Neuronal stem cell (in vitro differentiated cells): ENCODE measurements around the gene GPR162.
A peak's percentile ranks its signal among the peaks of the same experiment; 100 is the strongest.

ENCODE experiments used
- DNase-seq: peaks from one replicate; pipeline ENCODE4 v3.0.0-alpha.2; 2013; ENCODE audit warnings: low spot score
- H2AFZ ChIP-seq: one replicate; pipeline ENCODE4 v1.6.1; 2013; ENCODE audit warnings: mild to moderate bottlenecking, low read length, inconsistent platforms
- H2AK5ac ChIP-seq: 2 replicates; pipeline ENCODE4 v1.6.1; 2013; ENCODE audit warnings: low read depth, mild to moderate bottlenecking, inconsistent platforms, low read length, moderate library complexity, mixed read lengths
- H2BK120ac ChIP-seq: 2 replicates; pipeline ENCODE4 v1.6.1; 2013; ENCODE audit warnings: low read depth, mild to moderate bottlenecking, inconsistent platforms, low read length, moderate library complexity, mixed read lengths
- H2BK12ac ChIP-seq: one replicate; pipeline ENCODE4 v1.6.1; 2013; ENCODE audit warnings: low read length, inconsistent platforms
- H2BK15ac ChIP-seq: 2 replicates; pipeline ENCODE4 v1.6.1; 2013; ENCODE audit warnings: mild to moderate bottlenecking, low read length, inconsistent platforms, mixed read lengths
- H2BK5ac ChIP-seq: one replicate; pipeline ENCODE4 v1.6.1; 2013; ENCODE audit warnings: inconsistent platforms, mild to moderate bottlenecking, low read length, moderate library complexity
- H3K14ac ChIP-seq: one replicate; pipeline ENCODE4 v1.6.1; 2013; ENCODE audit warnings: low read length, inconsistent platforms
- H3K18ac ChIP-seq: 2 replicates; pipeline ENCODE4 v1.6.1; 2013; ENCODE audit warnings: low read length, inconsistent platforms
- H3K23ac ChIP-seq: 2 replicates; pipeline ENCODE4 v1.6.1; 2013; ENCODE audit warnings: low read depth, mild to moderate bottlenecking, mixed read lengths, low read length, inconsistent platforms; ENCODE audit not compliant: poor library complexity
- H3K27ac ChIP-seq: replicated peaks from 3 replicates; pipeline ENCODE4 v1.5.1; 2013; ENCODE audit warnings: low read length, inconsistent platforms
- H3K27me3 ChIP-seq, 3 experiments: 2 replicates each; pipeline ENCODE4 v1.6.1; 2013; ENCODE audit warnings: low read length in 3 of 3, mild to moderate bottlenecking in 2 of 3, inconsistent platforms in 1 of 3, low read depth in 1 of 3, mixed read lengths in 1 of 3, moderate library complexity in 1 of 3; ENCODE audit not compliant: control insufficient read depth in 3 of 3, insufficient read depth in 3 of 3
- H3K36me3 ChIP-seq, 2 donors: replicated peaks in 1 of 2; 2 replicates each; pipeline ENCODE4 v1.6.1; 2013; ENCODE audit warnings: low read length in 2 of 2; ENCODE audit not compliant: control insufficient read depth in 2 of 2, insufficient read depth in 2 of 2
- H3K4ac ChIP-seq: 2 replicates; pipeline ENCODE4 v1.6.1; 2013; ENCODE audit warnings: inconsistent platforms, mild to moderate bottlenecking, low read length, moderate library complexity
- H3K4me1 ChIP-seq, 2 donors: 1 replicate in 1 of 2; 2 replicates in 1 of 2; pipeline ENCODE4 v1.6.1; 2013; ENCODE audit warnings: low read length in 2 of 2, low read depth in 1 of 2; ENCODE audit not compliant: control insufficient read depth in 2 of 2, insufficient read depth in 1 of 2
- H3K4me2 ChIP-seq: one replicate; pipeline ENCODE4 v1.6.1; 2013; ENCODE audit warnings: mild to moderate bottlenecking, low read length, inconsistent platforms; ENCODE audit not compliant: insufficient read depth, poor library complexity, severe bottlenecking
- H3K4me3 ChIP-seq, 2 donors: 2 replicates each; pipeline ENCODE4 v1.5.1; 2013; ENCODE audit warnings: low read length in 2 of 2, mild to moderate bottlenecking in 2 of 2, inconsistent platforms in 1 of 2, moderate library complexity in 1 of 2
- H3K79me1 ChIP-seq: one replicate; pipeline ENCODE4 v1.6.1; 2013; ENCODE audit warnings: low read depth, mild to moderate bottlenecking, inconsistent platforms, low read length, moderate library complexity
- H3K9ac ChIP-seq: one replicate; pipeline ENCODE4 v1.6.1; 2013; ENCODE audit warnings: mild to moderate bottlenecking, low read depth, low read length, inconsistent platforms; ENCODE audit not compliant: poor library complexity
- H3K9me3 ChIP-seq, 2 donors: replicated peaks in 1 of 2; 2 replicates each; pipeline versions ENCODE3 to v1.6.1; 2013; ENCODE audit warnings: low read length in 2 of 2, mild to moderate bottlenecking in 2 of 2, inconsistent platforms in 1 of 2, low read depth in 1 of 2, mixed read lengths in 1 of 2, moderate library complexity in 1 of 2; ENCODE audit not compliant: control insufficient read depth in 2 of 2, insufficient read depth in 1 of 2
- H4K8ac ChIP-seq: one replicate; pipeline ENCODE4 v1.6.1; 2013; ENCODE audit warnings: low read depth, mild to moderate bottlenecking, inconsistent platforms, low read length, moderate library complexity
- H4K91ac ChIP-seq: one replicate; pipeline ENCODE4 v1.6.1; 2013; ENCODE audit warnings: low read length, low read depth, mild to moderate bottlenecking, inconsistent platforms; ENCODE audit not compliant: poor library complexity
- WGBS, 2 donors: extraction: QIAGEN DNeasy Blood & Tissue Kit; methylation state at CpG; one replicate each; pipeline ENCODE4 v1.1.7; 2013; ENCODE audit warnings: missing lambda C conversion rate in 2 of 2, mixed read lengths in 1 of 2; ENCODE audit not compliant: insufficient read length in 2 of 2, insufficient replicate concordance in 1 of 2; ENCODE audit errors: extremely low coverage in 2 of 2; 5-methylcytosine and 5-hydroxymethylcytosine counted together

The GPR162 gene

GRCh38 chr12:6816598-6816997 lies 5.0 kb upstream of the GPR162 start:
- no peak for DNase-seq
- H2BK5ac ChIP-seq, result no peak overlapping the region
- peaks cover 0 to 4% of the 10 kb centered on the region in 2 donors for H3K9me3 ChIP-seq
- H3K4me2 ChIP-seq, result no peak overlapping the region
- WGBS, 2 donors, result no CpG with 5 or more reads among the region's 3 CpGs
- H3K4ac ChIP-seq, result no peak overlapping the region
- H3K14ac ChIP-seq, result no peak overlapping the region
- no peak overlapping the region for H3K27ac ChIP-seq
- H2BK15ac ChIP-seq, result no peak overlapping the region
- H4K91ac ChIP-seq, result no peak overlapping the region
- H2BK12ac ChIP-seq, result no peak overlapping the region
- H3K18ac ChIP-seq, result no peak overlapping the region
- no peak overlapping the region for H3K9ac ChIP-seq
- H2AK5ac ChIP-seq, result no peak overlapping the region
- no peak overlapping the region for H2AFZ ChIP-seq
- H4K8ac ChIP-seq, result no peak overlapping the region
- H3K79me1 ChIP-seq, result peaks cover 2% of the 10 kb centered on the region
- no peaks in the 10 kb centered on the region for H3K27me3 ChIP-seq
- H3K36me3 ChIP-seq, result no peaks in the 10 kb centered on the region
- H3K23ac ChIP-seq, result no peak overlapping the region
- H2BK120ac ChIP-seq, result no peak overlapping the region
- peaks cover 35% of the 10 kb centered on the region in 2 donors for H3K4me1 ChIP-seq
- no peak overlapping the region for H3K4me3 ChIP-seq

DNA sequence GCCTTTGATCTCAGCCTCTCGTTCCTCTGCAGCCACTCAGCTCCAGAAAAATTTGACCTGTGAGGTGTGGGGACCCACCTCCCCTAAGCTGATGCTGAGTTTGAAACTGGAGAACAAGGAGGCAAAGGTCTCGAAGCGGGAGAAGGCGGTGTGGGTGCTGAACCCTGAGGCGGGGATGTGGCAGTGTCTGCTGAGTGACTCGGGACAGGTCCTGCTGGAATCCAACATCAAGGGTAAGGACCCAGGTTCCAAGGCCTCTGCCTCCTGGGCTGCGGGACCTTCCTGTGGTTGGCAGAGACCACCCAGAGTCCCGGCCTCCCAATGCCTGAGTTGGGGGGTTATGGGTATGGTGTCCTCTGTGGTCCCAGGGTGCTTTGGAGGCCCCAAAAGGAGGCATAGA lies 4.5 kb upstream of the GPR162 start:
- H3K36me3 ChIP-seq, result no peaks in the 10 kb centered on the region
- H3K14ac ChIP-seq, result no peak overlapping the region
- WGBS, 2 donors, result no CpG with 5 or more reads among the region's 8 CpGs
- H2BK5ac ChIP-seq, result peak overlapping the region; percentile 33
- H4K91ac ChIP-seq, result no peak overlapping the region
- H2BK12ac ChIP-seq, result peak overlapping the region; percentile 51
- H3K27ac ChIP-seq, result no peak overlapping the region
- no peak overlapping the region for H3K23ac ChIP-seq
- H2AFZ ChIP-seq, result no peak overlapping the region
- H3K4me1 ChIP-seq, result peaks cover 38% of the 10 kb centered on the region in 2 donors
- H3K79me1 ChIP-seq, result peaks cover 2% of the 10 kb centered on the region
- no peak for DNase-seq
- peaks cover 0 to 4% of the 10 kb centered on the region in 2 donors for H3K9me3 ChIP-seq
- no peak overlapping the region for H4K8ac ChIP-seq
- no peak overlapping the region for H2BK15ac ChIP-seq
- H2AK5ac ChIP-seq, result peak overlapping the region; percentile 3
- no peak overlapping the region for H3K4me2 ChIP-seq
- H3K9ac ChIP-seq, result no peak overlapping the region
- H3K27me3 ChIP-seq, result no peaks in the 10 kb centered on the region
- no peak overlapping the region for H3K4me3 ChIP-seq
- no peak overlapping the region for H3K4ac ChIP-seq
- no peak overlapping the region for H3K18ac ChIP-seq
- no peak overlapping the region for H2BK120ac ChIP-seq

DNA sequence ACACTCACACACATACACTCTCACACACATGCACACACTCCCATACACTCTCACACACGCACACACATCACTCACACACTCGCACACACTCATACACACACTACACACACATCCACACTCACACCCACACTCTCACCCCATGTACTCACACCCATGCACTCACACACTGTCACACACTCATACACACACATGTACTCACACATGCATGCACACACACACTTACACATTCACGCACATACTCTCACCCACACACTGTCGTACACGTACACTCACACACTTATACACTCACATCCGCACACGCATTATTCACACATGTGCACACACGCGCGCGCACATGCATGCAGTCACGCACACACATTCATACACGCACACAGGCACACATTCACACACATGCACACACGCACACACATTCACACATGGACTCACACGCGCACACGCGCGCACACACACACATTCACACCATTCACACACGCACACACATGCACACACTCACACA lies 3.9 kb upstream of the GPR162 start:
- Histone ChIP-seq H3K9ac (peak overlapping the region; percentile 91), H3K4me2 (no peak overlapping the region), H3K9me3 (peaks cover 0 to 4% of the 10 kb centered on the region in 2 donors), H3K4ac (peak overlapping the region; percentile 87), H3K79me1 (peaks cover 2% of the 10 kb centered on the region), H3K14ac (peak overlapping the region; percentile 98), H2BK5ac (peak overlapping the region; percentile 33), H3K4me3 (peak overlapping the region in 1 of 2 donors; percentile 49), H3K4me1 (peaks cover 39 to 43% of the 10 kb centered on the region in 2 donors), H3K18ac (peak overlapping the region; percentile 92), H4K8ac (peak overlapping the region; percentile 84), H4K91ac (peak overlapping the region; percentile 99), H3K23ac (peak overlapping the region; percentile 95), H2AFZ (no peak overlapping the region), H2AK5ac (peak overlapping the region; percentile 72), H2BK15ac (peak overlapping the region; percentile 86), H2BK120ac (no peak overlapping the region), H2BK12ac (peak overlapping the region; percentile 95), H3K27me3 (no peaks in the 10 kb centered on the region), H3K36me3 (no peaks in the 10 kb centered on the region), H3K27ac (no peak overlapping the region)
- 100% methylated on average over 6 to 10 of the region's 20 CpGs for WGBS, 2 donors
- no peak for DNase-seq

DNA sequence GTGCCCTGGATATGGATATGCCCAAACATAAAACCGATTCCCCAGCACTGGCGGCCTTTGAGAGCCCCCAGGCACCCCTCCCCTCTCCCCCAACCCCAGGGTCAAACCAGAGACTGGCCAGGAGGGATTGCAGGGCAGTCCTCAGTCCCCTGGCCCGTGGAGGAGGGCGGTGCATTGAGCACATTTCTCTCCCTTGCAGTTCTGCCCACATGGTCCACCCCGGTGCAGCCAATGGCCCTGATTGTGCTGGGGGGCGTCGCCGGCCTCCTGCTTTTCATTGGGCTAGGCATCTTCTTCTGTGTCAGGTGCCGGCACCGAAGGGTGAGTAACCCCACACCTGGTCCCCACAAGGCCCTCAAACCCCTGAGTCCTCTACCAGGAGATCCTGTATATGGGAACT lies 3.4 kb upstream of the GPR162 start:
- Histone ChIP-seq H3K4me3 (no peak overlapping the region), H3K79me1 (peaks cover 2% of the 10 kb centered on the region), H3K9ac (peak overlapping the region; percentile 91), H2AK5ac (peak overlapping the region; percentile 72), H2BK12ac (no peak overlapping the region), H3K9me3 (peaks cover 0 to 4% of the 10 kb centered on the region in 2 donors), H3K18ac (peak overlapping the region; percentile 91), H3K27me3 (no peaks in the 10 kb centered on the region), H3K23ac (no peak overlapping the region), H3K27ac (peak overlapping the region; percentile 64), H3K4ac (no peak overlapping the region), H4K8ac (no peak overlapping the region), H2BK5ac (no peak overlapping the region), H2AFZ (no peak overlapping the region), H3K4me2 (peak overlapping the region; percentile 20), H2BK15ac (peak overlapping the region; percentile 86), H3K14ac (peak overlapping the region; percentile 98), H3K4me1 (peaks cover 39 to 48% of the 10 kb centered on the region in 2 donors), H2BK120ac (peak overlapping the region; percentile 16), H3K36me3 (no peaks in the 10 kb centered on the region), H4K91ac (peak overlapping the region; percentile 99)
- no CpG with 5 or more reads among the region's 10 CpGs for WGBS, 2 donors
- DNase-seq, result no peak
